ENCODE data around the gene TBCK.

GRCh38 chr4:106140601-106141000 is 175.4 kb downstream of the TBCK start:
- no peak for TF ChIP-seq ASH2L (IDR thresholded peaks at IDR 0.05; ENCODE audit: low read length)
- no peak for TF ChIP-seq POLR2A (IDR thresholded peaks at IDR 0.05; ENCODE audit: control extremely low read depth in 1 of 2, low read depth in 2 of 2, low read length in 2 of 2)
- TF ChIP-seq ATF2 (IDR thresholded peaks at IDR 0.05; ENCODE audit: low read length) = no peak
- TF ChIP-seq CTCF (IDR thresholded peaks at IDR 0.05; ENCODE audit: control extremely low read depth in 1 of 3, insufficient read depth in 1 of 3, low read depth in 1 of 3, low read length in 3 of 3) = no peak
- no peak for TF ChIP-seq GABPA (IDR thresholded peaks at IDR 0.05; ENCODE audit: borderline replicate concordance, insufficient read depth, low read length)
- no peak for TF ChIP-seq RXRA (IDR thresholded peaks at IDR 0.05; ENCODE audit: insufficient read depth, low read depth, low read length)
- TF ChIP-seq SP2 (IDR thresholded peaks at IDR 0.05; ENCODE audit: low read length) = no peak
- no peak for TF ChIP-seq CREB1 (IDR thresholded peaks at IDR 0.05)
- TF ChIP-seq USF2 (IDR thresholded peaks at IDR 0.05; ENCODE audit: low read length) = no peak
